ENCODE data around the gene KIF22.

The KIF22 gene

DNA sequence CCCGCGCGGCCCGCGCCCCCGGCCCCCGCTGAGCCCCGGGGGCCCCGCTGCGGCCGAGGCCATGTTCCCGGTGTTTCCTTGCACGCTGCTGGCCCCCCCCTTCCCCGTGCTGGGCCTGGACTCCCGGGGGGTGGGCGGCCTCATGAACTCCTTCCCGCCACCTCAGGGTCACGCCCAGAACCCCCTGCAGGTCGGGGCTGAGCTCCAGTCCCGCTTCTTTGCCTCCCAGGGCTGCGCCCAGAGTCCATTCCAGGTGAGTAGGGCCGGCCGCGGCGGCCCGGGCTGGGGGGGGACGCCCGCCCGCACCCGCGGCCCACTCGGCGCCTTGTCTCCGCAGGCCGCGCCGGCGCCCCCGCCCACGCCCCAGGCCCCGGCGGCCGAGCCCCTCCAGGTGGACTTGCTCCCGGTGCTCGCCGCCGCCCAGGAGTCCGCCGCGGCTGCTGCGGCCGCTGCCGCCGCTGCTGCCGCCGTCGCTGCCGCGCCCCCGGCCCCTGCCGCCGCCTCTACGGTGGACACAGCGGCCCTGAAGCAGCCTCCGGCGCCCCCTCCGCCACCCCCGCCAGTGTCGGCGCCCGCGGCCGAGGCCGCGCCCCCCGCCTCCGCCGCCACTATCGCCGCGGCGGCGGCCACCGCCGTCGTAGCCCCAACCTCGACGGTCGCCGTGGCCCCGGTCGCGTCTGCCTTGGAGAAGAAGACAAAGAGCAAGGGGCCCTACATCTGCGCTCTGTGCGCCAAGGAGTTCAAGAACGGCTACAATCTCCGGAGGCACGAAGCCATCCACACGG lies 16.3 kb downstream of the KIF22 start:
- TF ChIP-seq CTCF (IDR thresholded peaks at IDR 0.05; ENCODE audit: control insufficient read depth, extremely low read depth, insufficient read depth), result no peak
- no peak for DNase-seq (ENCODE audit: low read depth)
- peak overlapping the region; percentile 91 for H3K4me3 ChIP-seq (ENCODE audit: low read depth, low read length)

DNA sequence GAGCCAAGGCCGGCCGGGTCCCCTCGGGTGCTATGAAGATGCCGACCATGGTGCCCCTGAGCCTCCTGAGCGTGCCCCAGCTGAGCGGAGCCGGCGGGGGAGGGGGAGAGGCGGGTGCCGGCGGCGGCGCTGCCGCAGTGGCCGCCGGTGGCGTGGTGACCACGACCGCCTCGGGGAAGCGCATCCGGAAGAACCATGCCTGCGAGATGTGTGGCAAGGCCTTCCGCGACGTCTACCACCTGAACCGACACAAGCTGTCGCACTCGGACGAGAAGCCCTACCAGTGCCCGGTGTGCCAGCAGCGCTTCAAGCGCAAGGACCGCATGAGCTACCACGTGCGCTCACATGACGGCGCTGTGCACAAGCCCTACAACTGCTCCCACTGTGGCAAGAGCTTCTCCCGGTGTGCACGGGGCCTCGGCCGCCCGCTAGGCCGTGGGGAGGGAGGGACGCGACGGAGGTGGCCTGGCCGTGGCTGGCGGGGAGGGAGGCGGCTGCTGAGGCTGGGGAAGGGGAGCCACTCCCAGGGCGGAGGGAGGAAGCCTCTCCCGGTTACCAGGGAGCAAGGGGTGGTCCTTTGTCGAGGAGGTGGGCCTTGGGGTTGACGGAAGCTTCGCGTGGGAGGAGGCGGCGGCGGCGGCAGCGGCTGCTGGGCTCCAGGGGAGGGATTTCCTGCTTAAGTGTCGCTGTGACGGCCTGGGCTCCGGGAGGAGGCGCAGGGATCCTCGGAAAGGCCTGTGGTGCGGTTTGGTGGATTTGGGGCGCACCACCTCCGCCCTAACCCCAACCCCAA lies 17.1 kb downstream of the KIF22 start:
- H3K4me3 ChIP-seq (ENCODE audit: low read depth, low read length), result peak overlapping the region; percentile 91
- peak; percentile 55 for TF ChIP-seq CTCF (IDR thresholded peaks at IDR 0.05; ENCODE audit: control insufficient read depth, extremely low read depth, insufficient read depth)
- DNase-seq (ENCODE audit: low read depth), result peak; percentile 86

- H3K4me3 ChIP-seq (ENCODE audit: low read depth, low read length), result peak overlapping the region; percentile 91
- no peak for TF ChIP-seq CTCF (IDR thresholded peaks at IDR 0.05; ENCODE audit: control insufficient read depth, extremely low read depth, insufficient read depth)
- DNase-seq (ENCODE audit: low read depth), result no peak
Observed at GRCh38 chr16:29808219-29808900, 17.8 kb downstream of the KIF22 start.

DNA sequence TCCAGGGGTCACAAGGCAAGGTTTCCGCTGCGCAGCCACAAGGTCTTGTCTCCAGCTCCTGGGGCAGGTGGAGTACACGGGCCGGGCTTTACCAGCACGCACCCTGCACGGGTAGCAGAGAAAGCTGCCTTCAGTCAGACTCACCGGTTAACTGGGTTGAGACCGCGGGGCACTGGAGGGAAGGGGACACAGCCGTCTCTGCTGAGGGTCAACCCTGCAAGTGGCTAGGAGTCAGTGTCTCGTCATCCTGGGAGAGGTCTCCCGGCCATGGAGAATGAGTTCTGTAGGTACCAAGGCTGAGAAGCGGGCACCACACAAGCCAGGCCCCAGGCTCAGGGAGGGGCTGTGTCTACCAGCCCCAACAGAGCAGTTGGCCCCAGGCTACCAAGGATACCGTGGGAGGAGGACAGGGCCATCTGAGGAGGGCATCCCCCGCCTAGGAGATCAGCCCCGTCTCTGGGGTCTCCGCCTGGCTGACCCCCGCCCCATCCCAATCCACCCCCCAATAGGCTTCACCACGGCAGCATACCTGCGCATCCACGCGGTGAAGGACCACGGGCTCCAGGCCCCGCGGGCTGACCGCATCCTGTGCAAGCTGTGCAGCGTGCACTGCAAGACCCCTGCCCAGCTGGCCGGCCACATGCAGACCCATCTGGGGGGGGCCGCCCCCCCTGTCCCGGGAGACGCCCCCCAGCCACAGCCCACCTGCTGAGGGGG lies 18.6 kb downstream of the KIF22 start:
- DNase-seq (ENCODE audit: low read depth), result no peak
- H3K4me3 ChIP-seq (ENCODE audit: low read depth, low read length), result peak overlapping the region; percentile 91
- no peak for TF ChIP-seq CTCF (IDR thresholded peaks at IDR 0.05; ENCODE audit: control insufficient read depth, extremely low read depth, insufficient read depth)

DNA sequence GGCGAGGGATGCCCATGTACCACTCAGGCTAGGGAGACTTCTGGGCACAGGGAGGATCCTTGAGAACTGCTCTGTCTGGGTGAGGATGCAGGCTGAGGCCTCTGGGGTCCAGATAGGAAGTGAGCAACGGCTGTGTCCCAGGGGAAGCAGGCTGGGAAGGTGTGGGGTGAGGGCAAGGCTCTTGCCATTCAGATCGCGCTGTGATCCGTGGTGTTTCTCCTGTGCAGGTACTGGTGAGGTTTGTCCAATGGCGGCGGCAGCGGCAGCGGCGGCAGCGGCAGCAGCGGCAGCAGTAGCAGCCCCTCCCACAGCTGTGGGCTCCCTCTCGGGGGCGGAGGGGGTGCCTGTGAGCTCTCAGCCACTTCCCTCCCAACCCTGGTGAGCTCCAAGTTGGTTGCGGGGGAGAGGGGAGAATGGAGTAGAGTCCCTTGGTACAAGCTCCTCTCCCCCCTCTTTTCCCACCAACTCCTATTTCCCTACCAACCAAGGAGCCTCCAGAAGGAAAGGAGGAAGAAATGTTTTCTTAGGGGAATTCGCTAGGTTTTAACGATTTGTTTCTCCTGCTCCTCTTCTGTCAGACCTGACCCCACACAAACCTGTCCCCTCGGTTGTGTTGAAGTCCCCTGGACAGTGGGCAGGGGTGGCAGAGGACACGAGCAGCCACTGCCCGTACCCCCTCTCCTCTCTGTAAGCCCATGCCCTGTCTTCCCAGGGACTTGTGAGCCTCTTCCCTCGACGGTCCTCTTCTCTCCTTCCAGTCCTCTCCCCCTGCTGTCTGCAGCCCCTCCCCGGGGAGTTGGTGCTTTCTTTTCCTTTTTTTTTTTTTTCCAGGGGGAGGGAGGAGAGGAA lies 19.5 kb downstream of the KIF22 start:
- H3K4me3 ChIP-seq (ENCODE audit: low read depth, low read length), result peak overlapping the region; percentile 4; the same call in 1 of the 2 replicates
- DNase-seq (ENCODE audit: low read depth), result no peak
- TF ChIP-seq CTCF (IDR thresholded peaks at IDR 0.05; ENCODE audit: control insufficient read depth, extremely low read depth, insufficient read depth), result no peak
